Measurements from ENCODE around the gene CD2BP2. TPM values are rescaled to one million over a fixed set of nuclear protein-coding genes. Genes with fewer than 3 reads are reported as not detected.

CD2BP2 gene
- total and polyA plus RNA-seq, 2 of the 13 experiments (the other 11 are each of a cell fraction or from before 2014, with no cell fraction given) = 24.9 to 54.6 TPM

DNA sequence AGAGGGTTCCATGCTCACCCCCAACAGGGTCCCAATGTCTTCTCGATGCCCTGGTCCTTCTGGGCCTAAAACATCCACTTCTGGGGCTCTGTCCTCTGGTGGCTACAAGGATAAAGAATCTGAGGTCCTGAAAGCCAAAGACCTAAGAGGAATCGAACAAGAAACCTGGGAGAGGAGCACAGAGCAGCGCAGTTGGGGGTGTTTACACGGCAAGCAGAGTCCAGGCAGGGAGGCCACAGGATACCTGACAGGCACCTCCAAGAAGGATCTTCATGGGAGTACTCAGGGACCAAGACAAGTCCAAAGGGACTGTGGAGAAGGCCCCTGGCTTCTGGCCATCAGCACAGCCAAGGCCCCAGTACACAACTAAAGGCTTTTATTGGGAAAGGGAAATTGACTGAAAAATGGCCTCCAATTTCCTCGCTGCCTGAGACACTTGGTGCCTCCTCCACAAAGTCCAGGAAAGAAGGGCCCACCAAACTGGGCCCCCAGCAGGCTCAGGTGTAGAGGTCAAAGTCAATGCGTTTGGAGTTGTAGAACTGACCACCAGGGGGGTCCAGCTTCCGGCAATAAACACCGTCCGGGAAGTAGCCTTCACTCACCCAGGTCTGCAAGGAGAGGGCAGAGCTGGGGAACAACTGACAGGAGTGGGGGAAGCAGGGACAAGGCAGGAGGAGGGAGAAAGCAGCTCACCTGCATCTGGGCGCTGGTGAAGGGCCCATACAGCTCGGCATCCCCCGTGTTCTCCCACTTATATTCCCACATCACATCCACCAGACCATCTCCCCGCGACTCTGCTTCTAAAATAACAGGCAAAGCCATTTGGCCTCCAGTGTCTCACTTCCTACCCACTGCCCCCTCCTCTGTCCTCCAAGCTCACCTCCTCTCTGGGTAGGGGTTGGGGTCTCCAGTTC lies 2.4 kb downstream of the CD2BP2 start:
- no TSS peak for BruUV-seq (replicated peaks)
- Histone ChIP-seq H4K20me1 (ENCODE audit: insufficient read depth, low read length) (no peaks in the 10 kb centered on the region), H3K9ac (ENCODE audit: insufficient read depth, low read depth, low read length) (no peak overlapping the region), H3K4me1 (ENCODE audit: insufficient read depth, low read length) (peaks cover 56% of the 10 kb centered on the region), H3K9me3 (ENCODE audit: low read length) (no peaks in the 10 kb centered on the region), H3K36me3 (replicated peaks in 1 of 2; ENCODE audit: control insufficient read depth in 1 of 2, insufficient read depth in 2 of 2, low read length in 2 of 2) (peaks cover 3 to 30% of the 10 kb centered on the region in 2 experiments; a peak in 4 of 5 replicates), H3K27me3 (ENCODE audit: control insufficient read depth in 1 of 2, insufficient read depth in 2 of 2, low read length in 2 of 2) (no peaks in the 10 kb centered on the region; a peak in 1 of 5 replicates), H3K79me2 (ENCODE audit: insufficient read depth, low read length) (peaks cover 23% of the 10 kb centered on the region), H3K4me3 (replicated peaks in 1 of 3; ENCODE audit: insufficient read depth in 1 of 3, low read depth in 2 of 3, low read length in 3 of 3) (no peak overlapping the region; a peak in 1 of 6 replicates), H3K27ac (ENCODE audit: extremely low read length, insufficient read depth, low read length) (peak overlapping the region; percentile 3), H2AFZ (ENCODE audit: low read length) (no peak overlapping the region), H3K4me2 (ENCODE audit: low read depth, low read length) (peak overlapping the region; percentile 37)
- DNase-seq (ENCODE audit: low spot score) (peak; percentile 68), FAIRE-seq (peak; percentile 71), ATAC-seq (peak; percentile 31)
- POLR2A ChIA-PET = interaction anchor here (1.3 to 4.9 kb wide), 5 partner anchors 11 to 57 kb away, joined by 3 to 36 read pairs (median 4); partner anchors contain the start of gene ZNF771
- intact Hi-C loops (cut with micrococcal nuclease; ENCODE audit: unreplicated experiment) = no loop called here
- CTCF ChIA-PET (ENCODE audit: low intra/inter-chr PET ratio, low total read pairs) = interaction anchor here (0.8 to 2.4 kb wide), 3 partner anchors 17 to 276 kb away, joined by 3 to 10 read pairs (median 3); no protein-coding TSS in a partner anchor
- WGBS (ENCODE audit: low lambda C conversion rate) = 83% methylated on average over 14 of the region's 14 CpGs
- in situ Hi-C loops (cut with HindIII; ENCODE audit: extremely low pct_ligation_motif_present, low pct_unique_long_range_greater_than_20kb) = loop anchor here (10.0 kb wide), 1 partner anchor 262 kb away; the partner anchor contains the start of gene ZNF689
- TF ChIP-seq NONO (IDR thresholded peaks at IDR 0.05) = no peak
- TF ChIP-seq NONO (CRISPR knock-in tag; conservative IDR thresholded peaks at IDR 0.05) = peak; percentile 65
- no peak for TF ChIP-seq KAT7 (CRISPR knock-in tag; IDR thresholded peaks at IDR 0.05; ENCODE audit: borderline replicate concordance)
- no peak for TF ChIP-seq MTA3 (CRISPR knock-in tag; IDR thresholded peaks at IDR 0.05)
- TF ChIP-seq CBX5 (CRISPR knock-in tag; IDR thresholded peaks at IDR 0.05; ENCODE audit: borderline replicate concordance) = no peak
- no peak for TF ChIP-seq ZBTB1 (CRISPR knock-in tag; IDR thresholded peaks at IDR 0.05; ENCODE audit: borderline replicate concordance)
- no peak for TF ChIP-seq SRSF4 (IDR thresholded peaks at IDR 0.05; ENCODE audit: low read depth, low read length, poor library complexity, severe bottlenecking)
- no peak for TF ChIP-seq CCAR2 (optimal IDR thresholded peaks at IDR 0.05; ENCODE audit: low read depth, low read length)
- no peak for TF ChIP-seq NCOA1 (CRISPR knock-in tag; IDR thresholded peaks at IDR 0.05)
- TF ChIP-seq CAMTA2 (CRISPR knock-in tag; IDR thresholded peaks at IDR 0.05; ENCODE audit: borderline replicate concordance) = no peak
- TF ChIP-seq ZNF256 (CRISPR knock-in tag; conservative IDR thresholded peaks at IDR 0.05) = no peak
- no peak for TF ChIP-seq KAT8 (CRISPR knock-in tag; IDR thresholded peaks at IDR 0.05)
- TF ChIP-seq ESRRA (CRISPR knock-in tag; IDR thresholded peaks at IDR 0.05; ENCODE audit: low read depth) = no peak
- TF ChIP-seq, protein P1, sequence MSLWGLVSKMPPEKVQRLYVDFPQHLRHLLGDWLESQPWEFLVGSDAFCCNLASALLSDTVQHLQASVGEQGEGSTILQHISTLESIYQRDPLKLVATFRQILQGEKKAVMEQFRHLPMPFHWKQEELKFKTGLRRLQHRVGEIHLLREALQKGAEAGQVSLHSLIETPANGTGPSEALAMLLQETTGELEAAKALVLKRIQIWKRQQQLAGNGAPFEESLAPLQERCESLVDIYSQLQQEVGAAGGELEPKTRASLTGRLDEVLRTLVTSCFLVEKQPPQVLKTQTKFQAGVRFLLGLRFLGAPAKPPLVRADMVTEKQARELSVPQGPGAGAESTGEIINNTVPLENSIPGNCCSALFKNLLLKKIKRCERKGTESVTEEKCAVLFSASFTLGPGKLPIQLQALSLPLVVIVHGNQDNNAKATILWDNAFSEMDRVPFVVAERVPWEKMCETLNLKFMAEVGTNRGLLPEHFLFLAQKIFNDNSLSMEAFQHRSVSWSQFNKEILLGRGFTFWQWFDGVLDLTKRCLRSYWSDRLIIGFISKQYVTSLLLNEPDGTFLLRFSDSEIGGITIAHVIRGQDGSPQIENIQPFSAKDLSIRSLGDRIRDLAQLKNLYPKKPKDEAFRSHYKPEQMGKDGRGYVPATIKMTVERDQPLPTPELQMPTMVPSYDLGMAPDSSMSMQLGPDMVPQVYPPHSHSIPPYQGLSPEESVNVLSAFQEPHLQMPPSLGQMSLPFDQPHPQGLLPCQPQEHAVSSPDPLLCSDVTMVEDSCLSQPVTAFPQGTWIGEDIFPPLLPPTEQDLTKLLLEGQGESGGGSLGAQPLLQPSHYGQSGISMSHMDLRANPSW (CRISPR knock-in tag; IDR thresholded peaks at IDR 0.05; ENCODE audit: borderline replicate concordance) = no peak
